ENCODE data around the gene RPL32.

Gene RPL32

DNA sequence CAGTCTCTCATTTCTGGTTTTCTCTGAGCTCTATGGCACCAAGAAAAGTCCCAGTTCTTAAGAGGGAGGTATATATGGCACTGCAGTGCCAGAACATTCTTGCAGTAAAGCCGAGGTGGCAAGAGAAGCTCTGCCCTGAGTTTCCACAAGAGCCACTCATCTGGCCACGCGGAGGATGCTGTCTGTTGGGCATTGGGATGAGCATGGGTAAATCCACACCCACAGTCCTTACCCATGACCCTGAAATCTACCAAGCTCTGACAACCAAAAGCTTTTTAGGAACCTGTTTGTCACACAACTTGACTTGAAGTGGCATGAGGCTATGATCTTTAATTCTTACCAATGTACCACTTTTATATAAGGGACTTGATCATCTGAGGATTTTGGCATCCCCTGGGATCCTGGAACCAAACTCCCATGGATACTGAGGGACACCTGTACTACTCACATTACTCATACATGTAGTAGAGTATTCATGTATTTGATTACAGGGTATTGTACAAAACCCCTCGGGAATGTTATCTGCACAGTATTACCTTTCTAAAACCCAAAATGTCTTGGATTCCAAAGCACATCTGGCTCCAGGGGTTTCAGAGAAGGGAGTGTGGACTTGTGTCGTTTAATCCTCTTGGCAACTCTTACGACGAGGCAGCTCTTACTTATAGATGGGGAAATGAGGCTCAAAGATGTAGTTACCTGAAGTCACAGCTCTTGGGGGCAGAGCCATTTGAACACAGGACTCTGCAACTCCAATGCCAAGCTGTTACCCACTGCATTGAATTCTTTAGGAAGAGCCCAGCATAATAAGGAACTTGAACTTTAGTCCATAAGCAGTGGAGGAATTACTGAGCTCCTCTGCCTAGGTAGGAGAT, 8.8 kb downstream of the RPL32 start:
- ATAC-seq (no peak), DNase-seq (no peak)

DNA sequence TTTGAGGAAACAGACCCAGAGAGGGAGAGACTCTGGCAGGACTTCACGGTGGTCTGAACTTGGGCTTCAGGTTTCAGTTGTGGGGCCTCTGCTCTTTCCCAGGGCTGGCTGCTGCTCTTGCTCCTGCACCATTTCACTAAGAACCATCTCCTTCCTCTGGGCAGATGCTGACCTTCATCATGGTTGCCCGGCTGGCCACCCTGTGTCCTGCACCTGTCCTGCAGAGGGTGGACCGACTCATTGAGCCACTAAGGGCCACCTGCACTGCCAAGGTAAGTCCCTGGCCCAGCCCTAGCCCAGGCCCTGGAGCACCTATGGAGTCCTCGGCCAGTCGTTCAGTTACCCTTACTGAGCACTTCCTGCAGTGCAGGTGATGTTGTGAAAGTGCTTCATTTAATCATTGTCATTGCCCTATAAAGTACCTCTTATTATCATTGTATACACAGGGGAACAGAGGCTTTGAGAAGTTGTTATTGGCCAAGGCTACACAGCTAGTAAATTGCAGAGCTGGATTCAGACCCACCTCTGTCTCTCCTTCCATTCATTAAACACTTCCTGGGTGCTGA, 10.0 kb downstream of the RPL32 start:
- ATAC-seq (peak; percentile 14), DNase-seq (no peak)

DNA sequence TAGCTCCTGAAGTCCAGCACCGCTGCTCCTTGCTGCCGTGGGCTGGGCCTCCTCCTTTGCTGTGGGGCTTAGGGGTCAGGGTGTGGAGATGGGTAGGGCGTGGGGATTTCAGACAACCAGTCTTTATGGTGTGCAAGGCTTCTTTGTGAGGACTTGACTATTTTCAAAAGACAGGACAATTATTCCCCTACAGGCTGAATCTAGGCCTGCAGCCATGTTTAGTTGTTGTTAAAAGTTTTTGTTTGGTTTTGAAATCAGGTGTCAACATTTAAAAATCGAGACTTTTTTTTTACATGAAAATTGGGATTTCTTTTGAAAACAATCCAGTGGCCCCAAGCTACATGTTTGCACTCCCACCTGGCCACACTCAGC, 10.6 kb downstream of the RPL32 start:
- no peak for ATAC-seq
- no peak for DNase-seq

DNA sequence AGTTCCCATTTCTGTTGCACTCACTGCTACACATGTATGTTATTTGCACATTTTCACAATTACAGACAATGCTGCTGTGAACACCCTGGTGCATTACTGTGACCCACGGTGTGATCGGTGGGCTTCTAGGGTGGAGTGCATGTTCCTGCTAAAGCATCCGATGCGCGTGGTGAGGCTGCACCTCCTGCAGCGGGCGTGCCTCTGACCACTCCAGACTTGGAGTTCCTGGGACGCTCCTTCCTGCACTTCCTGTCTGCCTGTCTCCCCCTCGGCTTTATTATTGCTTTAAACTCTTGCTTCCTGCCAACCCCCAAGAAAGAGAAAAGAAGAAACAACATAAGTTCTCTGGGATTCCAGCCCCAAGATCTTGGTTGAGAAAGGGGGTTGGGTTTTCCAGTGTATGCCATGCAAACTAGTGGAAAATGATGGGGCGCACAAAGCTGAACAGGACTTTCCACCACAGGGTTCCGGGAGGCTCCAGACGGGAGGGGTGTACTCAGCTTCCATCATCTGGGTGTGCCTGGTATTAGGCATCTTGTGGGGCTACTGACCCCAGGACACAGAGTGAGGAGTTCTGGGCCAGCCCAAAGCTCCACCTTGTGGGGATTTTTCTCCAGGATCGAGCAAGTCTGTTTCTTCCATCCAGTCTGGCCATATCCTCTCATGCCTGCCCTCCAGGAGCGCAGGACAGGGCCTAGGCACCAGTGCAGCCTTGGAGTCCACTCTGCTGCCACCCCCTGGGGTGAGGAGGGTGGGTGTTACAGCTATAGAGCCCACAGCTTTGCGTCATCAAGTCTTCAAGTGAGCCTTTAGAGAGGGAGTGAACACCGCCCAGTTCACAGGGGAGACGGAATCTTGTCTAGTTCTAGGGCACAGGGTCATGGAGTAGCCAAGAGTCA, 11.2 kb downstream of the RPL32 start:
- peak; percentile 9 for ATAC-seq
- DNase-seq: no peak

DNA sequence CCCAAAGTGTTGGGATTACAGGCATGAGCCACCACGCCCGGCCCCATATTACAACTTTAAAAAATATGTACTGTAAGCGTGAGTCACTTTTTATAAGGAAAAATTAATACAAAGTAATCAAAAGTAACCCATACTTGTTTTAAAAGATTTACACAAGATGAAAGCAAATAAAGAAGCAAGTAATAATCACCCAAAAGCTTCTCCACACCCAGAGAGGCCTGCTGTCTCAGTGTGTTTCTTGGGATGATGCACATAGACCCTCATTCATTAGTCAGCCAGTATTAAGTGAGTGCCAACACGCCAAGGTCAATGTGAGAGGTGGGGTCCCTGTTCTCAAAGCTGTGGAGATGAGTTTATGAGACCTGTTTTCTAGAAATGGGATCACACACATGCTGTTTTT, 12.0 kb downstream of the RPL32 start:
- DNase-seq: no peak
- ATAC-seq: no peak

DNA sequence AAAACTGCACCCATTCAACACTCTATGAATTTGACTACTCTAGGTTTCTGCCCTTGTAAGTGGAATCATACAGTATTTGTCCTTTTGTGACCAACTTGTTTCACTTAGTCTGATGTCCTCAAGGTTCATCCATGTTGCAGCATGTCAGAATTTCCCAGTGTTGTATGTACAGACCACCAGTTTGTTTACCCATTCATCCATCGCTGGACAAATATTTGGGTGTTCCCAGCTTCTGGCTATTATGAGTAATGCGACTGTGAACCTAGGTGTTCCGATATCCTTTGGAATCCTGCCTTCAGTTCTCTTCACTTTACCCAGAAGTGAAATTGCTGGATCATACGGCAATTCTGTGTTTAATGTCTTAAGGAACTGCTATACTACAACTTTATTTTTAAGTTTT, 12.6 kb downstream of the RPL32 start:
- ATAC-seq: no peak

DNA sequence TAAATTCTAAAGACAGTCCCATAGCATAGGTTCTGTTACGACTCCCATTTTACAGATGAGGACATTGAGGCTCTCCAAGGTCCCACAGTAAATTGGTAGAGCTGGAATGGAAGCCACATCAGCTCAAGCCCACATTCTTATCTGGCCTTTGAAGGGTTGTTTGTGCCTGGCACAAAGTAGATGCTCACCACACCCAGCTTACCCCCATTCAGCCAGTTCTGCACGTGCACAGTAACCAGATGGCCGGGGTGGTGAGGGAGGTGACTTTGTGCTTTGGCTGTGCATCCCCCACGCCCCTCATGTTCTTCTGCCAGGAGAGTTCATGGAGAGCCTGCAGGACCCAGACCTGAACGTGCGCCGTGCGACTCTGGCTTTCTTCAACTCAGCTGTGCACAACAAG, 16.2 kb downstream of the RPL32 start:
- no peak for ATAC-seq
- no peak for DNase-seq

More for the DNA sequence above, 12.6 kb downstream of the RPL32 start:
- no peak for DNase-seq

DNA sequence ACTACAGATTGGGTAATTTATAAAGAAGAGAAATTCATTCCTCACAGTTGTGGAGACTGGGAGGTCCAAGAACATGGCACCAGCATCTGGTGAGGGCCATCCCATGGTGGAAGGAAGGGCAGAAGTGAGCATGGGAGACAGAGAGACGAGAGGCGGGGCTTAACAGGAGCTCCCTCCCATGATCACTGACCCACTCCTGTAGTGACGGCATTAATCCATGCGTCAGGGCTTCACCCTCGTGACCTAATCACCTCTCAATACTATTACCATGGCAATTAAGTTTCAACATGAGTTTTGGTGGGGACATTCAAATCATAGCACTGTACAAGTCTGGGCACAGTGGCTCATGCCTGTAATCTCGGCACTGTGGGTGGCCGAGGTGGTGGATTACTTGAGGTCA, 17.1 kb downstream of the RPL32 start:
- ATAC-seq: no peak
- DNase-seq: no peak

DNA sequence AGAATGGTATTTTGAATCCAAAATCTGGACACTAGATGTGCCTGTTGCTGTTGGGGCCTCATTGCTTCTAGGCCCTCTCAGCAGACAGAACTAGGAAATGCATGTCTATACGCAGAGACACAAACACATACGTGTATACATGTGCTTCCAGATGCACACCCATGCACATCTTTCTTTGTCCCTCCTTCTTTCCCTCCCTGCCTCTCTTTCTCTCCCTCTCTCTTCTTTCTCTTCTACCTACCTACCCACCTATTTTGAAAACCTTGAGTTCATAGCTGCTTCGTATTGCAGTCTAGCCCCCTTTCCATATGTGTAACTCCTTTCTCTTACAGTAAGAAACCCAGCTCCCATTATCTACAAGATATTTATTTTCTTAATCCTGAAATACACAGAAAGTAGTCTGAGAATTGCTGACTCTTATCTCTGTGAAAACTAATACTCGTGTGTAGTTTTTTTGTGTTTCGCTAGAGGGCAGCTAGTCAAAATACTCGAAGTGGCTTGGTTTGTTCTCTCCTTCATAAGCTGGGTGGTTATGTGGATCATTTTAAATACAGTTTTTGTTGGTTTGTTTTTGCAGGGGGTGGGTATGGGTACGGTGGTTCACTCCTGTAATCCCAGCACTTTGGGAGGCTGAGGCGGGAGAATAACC, 18.5 kb downstream of the RPL32 start:
- ATAC-seq (no peak), DNase-seq (no peak)

DNA sequence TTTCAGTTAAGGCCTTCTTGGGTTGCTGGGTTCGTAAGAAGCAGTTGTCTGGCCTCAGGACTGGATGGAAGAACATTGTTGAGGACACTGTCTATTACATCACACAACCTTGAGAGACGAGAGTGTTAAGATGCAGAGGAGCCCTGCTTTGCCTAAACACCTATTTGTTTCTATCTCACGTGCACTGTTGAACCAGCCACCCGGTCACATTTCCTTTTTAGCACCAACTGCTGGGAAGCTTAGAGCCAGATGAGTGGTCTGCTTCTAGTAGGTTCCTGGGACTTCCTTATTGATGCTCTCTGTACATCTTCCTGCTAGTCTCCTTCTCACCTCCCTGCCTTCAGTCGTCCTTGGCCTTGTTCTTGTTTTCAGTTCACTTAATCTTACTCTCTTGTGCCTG, 22.6 kb downstream of the RPL32 start:
- no peak for DNase-seq
- ATAC-seq: no peak

DNA sequence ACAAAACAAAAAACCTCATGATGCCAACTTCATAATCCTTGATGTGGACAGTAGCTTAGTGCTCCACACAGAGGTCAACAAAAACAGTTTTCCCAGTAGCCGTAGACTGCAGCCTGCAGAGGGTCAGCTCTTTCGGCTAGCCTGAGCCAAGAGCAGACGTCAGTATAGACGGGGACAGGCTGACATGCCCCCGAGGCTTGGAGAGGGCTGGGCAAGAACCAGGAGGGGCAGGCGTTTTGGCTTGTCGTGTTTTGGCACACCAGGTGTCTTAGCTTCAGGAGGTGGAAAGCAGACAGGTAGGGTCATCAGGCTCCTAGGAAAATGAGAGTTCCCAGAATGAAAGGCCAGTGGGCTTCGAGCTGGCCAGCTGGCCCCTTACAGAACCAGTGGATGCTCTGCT, 23.1 kb downstream of the RPL32 start:
- no peak for ATAC-seq
- DNase-seq: no peak

DNA sequence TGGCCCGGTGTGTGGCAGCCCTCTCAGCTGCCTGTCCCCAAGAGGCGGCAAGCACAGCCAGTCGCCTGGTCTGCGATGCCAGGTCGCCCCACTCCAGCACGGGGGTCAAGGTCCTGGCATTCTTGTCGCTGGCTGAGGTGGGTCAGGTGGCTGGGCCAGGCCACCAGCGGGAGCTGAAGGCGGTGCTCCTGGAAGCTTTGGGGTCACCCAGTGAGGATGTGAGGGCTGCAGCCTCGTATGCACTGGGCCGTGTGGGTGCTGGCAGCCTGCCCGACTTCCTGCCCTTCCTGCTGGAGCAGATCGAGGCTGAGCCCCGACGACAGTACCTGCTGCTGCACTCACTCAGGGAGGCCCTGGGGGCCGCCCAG, 24.0 kb downstream of the RPL32 start:
- ATAC-seq (no peak), DNase-seq (no peak)

DNA sequence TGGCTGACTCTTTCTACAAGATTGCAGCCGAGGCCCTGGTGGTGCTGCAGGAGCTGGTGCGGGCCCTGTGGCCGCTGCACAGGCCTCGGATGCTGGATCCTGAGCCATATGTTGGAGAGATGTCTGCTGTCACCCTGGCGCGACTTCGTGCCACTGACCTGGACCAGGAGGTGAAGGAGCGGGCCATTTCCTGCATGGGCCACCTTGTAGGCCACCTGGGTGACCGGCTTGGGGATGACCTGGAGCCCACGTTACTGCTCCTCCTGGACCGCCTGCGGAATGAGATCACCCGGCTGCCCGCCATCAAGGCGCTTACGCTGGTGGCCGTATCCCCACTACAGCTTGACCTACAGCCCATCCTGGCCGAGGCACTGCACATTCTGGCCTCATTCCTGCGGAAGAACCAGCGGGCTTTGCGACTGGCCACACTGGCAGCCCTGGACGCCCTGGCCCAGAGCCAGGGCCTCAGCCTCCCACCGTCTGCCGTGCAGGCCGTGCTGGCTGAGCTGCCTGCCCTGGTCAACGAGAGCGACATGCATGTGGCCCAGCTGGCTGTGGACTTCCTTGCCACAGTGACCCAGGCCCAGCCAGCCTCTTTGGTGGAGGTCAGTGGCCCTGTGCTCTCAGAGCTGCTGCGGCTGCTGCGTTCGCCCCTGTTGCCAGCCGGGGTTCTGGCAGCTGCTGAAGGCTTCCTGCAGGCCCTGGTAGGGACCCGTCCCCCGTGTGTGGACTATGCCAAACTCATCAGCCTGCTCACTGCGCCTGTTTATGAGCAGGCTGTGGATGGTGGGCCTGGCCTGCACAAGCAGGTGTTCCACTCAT, 24.6 kb downstream of the RPL32 start:
- ATAC-seq (no peak), DNase-seq (no peak)

DNA sequence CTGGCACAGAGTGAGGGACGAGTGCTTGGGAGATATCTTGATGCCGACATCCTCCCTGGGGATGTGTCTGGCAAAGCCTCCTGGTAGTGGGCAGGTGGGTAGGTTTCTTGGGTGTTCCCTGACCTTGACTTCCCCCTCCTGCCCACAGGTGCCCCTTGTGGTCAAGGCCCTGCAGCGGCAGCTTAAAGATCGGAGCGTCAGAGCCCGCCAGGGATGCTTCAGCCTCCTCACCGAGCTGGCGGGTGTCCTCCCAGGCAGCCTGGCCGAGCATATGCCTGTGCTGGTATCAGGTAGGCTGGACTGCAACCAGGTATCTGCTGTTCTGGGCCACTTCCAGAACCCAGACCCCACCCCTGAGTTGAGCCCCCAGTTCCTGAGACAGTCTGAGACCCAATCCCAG, 25.6 kb downstream of the RPL32 start:
- no peak for ATAC-seq
- no peak for DNase-seq

DNA sequence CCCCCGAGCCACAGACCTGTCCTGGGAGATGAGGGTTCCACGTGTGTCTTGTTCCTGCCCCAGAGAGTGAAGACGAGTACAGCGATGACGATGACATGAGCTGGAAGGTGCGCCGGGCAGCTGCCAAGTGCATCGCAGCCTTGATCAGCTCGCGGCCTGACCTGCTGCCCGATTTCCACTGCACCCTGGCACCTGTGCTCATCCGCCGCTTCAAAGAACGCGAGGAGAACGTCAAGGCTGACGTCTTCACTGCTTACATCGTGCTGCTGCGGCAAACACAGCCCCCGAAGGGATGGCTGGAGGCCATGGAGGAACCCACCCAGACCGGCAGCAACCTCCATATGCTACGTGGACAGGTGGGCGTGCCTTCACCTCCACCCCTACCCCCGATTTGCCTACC, 26.3 kb downstream of the RPL32 start:
- ATAC-seq (no peak), DNase-seq (no peak)

DNA sequence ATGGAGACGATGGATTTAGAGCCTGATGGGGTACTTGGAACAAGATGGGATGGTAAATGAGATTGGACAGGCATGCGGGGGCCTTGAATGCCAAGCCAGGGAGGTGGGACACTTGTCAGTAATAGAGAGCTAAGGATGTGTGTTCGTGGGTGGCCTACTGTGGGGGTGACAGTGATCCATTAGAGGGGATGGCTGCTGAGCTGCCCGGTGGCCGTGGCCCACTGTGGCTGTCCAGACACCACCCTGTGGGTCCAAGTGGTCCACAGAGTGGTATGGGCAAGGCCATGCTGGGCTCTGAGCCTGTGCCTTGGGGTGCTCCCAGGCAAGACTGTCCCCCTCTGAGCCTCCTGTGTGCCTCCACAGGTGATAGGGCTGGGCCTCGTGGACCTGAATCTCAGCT, 27.4 kb downstream of the RPL32 start:
- DNase-seq (no peak), ATAC-seq (no peak)

DNA sequence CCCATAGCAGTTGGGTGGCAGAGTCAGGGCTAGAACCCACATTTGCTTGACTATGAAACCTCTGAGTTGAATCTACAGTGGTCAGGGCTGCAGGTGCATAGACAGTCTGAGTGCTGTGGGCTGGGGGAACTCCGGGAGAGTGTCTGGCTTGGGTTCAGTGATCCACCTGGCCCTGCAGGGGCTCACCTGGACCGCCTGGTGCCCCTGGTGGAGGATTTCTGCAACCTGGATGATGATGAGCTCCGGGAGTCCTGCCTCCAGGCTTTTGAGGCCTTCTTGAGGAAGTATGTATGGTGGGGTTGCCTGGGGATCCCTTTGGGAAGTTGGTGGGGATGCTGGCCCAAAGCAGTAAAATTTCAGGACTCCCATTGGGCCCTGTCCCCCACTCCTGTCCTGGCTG, 28.6 kb downstream of the RPL32 start:
- DNase-seq (no peak), ATAC-seq (no peak)

DNA sequence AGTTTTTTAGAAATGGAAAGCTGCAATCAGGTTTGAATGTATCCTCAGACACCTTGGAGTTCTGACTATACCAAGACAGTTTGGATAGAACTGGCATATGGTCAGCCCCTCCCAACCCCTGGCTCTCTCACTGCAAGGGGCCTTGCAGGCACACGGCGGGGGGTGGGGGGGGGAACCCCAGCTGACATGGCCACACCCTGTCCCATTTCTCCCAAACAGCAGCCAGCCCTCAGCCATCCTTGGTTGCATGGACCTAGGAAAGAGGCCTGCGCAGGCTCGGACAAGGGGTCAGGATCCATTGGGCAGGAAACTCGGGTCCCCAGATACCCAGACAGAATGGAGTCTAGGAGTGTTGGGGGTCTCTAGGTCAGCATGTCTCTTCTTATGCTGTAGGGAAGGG, 30.4 kb downstream of the RPL32 start:
- DNase-seq (no peak), ATAC-seq (no peak)

DNA sequence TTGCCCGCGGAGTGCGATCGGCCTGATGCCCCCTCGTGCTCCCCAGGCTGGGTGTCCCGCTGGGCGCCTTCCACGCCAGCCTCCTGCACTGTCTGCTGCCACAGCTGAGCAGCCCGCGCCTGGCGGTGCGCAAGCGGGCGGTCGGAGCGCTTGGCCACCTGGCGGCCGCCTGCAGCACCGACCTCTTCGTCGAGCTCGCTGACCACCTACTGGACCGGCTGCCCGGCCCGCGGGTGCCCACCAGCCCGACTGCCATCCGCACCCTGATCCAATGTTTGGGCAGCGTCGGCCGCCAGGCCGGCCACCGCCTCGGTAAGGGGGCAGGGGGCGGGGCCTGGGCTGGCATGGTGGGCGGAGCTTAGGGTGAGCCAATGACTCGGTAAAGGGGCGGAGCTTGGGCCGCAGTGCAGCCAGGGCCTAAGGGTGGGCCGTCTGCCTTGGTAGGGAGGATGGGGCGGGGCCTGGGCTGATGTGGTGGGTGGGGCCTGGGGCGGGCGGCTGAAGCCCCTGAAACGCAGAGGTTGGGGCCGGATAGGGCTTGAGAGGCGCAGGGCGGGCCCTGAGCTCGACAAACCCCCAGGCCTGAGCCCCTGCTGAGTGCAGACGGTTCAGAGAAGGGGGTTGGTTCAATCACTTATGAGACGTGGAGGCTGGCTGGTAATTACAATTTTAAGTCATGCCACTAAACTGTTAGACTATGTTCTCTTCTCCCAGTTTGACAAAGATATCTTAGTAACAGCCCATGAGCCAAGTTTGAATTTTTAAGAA, 31.2 kb downstream of the RPL32 start:
- ATAC-seq (peak; percentile 99), DNase-seq (peak; percentile 97)

DNA sequence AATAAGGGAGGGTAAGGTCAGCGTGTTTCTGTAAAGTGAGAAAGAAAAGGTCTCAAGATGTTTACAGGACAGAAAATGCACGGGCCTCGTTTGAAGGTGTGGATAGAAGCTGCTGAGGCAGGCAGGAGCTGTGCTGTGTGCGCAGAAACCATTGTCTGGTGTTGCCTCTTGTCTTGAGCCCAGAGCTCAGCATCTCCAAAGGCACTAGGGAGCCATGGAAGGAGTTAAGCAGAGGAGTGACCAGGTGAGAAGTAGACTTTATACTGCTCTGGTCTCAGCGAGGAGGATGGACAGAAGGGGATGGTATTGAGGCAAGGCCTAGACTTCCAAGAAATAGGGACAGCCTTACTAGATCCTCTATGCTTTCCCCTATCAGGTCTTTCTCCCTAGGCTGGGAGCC, 31.9 kb downstream of the RPL32 start:
- ATAC-seq (no peak), DNase-seq (no peak)

DNA sequence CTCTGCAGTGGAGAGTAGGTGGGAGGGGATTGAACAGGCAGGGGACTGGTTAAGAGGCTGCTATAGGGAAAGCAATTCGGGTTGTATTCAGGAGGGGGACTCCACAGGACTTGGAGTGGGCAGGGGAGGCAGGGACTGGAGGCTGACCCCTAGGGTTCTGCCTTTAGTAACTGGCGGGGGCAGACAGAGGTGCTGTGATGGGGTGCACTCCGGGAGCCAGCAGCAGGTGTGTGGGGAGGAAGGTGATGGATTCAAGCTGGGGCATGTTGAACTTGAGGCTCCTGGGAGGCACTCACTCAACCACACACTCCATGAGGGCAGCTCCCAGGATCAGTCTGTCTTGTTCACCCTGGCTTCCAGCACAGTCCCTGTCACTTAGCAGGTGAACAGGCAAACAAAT, 32.4 kb downstream of the RPL32 start:
- ATAC-seq: no peak

More for the DNA sequence above, 32.4 kb downstream of the RPL32 start:
- DNase-seq: no peak
